Peyer's patch (tissue), 4 donors: ENCODE results near the gene MSANTD3.

ENCODE experiments used
- POLR2A ChIP-seq, 2 donors: fragments of 450-650 bp; IDR thresholded peaks; one replicate each; pipeline ENCODE4 v1.5.1; 2017; ENCODE audit warnings: antibody characterized with exemption in 2 of 2, mild to moderate bottlenecking in 2 of 2, moderate library complexity in 2 of 2
- TF ChIP-seq, protein P1 (sequence below), 6 experiments: fragments of 450-650 bp in 4 of 6; fragments of 200-600 bp in 2 of 6; sonication (generic) in 1 of 6; IDR thresholded peaks; one replicate each; pipeline ENCODE4 v1.5.1; 2017 to 2019; ENCODE audit warnings: antibody characterized with exemption in 6 of 6, mild to moderate bottlenecking in 3 of 6, moderate library complexity in 1 of 6

DNA sequence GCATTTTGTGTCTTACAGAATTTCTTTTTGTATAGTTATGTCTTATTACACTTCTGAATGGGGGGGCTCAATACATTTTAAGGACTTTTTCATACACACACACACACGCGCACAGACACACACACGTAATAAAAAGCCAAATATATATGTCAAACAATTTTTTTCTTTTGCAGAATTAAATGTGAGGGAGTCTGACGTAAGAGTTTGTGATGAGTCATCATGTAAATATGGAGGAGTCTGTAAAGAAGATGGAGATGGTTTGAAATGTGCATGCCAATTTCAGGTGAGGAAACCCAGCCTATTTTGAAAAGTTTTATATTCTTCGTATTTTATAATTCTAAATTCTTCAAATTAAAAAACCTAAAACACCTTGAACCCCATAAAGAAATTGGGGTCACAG lies 71.6 kb downstream of the MSANTD3 start:
- TF ChIP-seq, protein P1, sequence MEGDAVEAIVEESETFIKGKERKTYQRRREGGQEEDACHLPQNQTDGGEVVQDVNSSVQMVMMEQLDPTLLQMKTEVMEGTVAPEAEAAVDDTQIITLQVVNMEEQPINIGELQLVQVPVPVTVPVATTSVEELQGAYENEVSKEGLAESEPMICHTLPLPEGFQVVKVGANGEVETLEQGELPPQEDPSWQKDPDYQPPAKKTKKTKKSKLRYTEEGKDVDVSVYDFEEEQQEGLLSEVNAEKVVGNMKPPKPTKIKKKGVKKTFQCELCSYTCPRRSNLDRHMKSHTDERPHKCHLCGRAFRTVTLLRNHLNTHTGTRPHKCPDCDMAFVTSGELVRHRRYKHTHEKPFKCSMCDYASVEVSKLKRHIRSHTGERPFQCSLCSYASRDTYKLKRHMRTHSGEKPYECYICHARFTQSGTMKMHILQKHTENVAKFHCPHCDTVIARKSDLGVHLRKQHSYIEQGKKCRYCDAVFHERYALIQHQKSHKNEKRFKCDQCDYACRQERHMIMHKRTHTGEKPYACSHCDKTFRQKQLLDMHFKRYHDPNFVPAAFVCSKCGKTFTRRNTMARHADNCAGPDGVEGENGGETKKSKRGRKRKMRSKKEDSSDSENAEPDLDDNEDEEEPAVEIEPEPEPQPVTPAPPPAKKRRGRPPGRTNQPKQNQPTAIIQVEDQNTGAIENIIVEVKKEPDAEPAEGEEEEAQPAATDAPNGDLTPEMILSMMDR (IDR thresholded peaks at IDR 0.05), result no peak
- TF ChIP-seq POLR2A (IDR thresholded peaks at IDR 0.05), result no peak
